K562 (cell line): ENCODE results near the gene MPC1. TPM values are rescaled to one million over a fixed set of nuclear protein-coding genes. Genes with fewer than 3 reads are reported as not detected.
A peak's percentile ranks its signal among the peaks of the same experiment; 100 is the strongest.

Experiments
- ATAC-seq: fragments of 200-7000 bp; cut with Tn5 transposase; 3 replicates; pipeline ENCODE4 v1.9.1; 2020; ENCODE audit warnings: moderate library complexity
- BruUV-seq: library from RNA; stranded (reverse); fragments of 400-500 nt; replicated peaks from 2 replicates; lab custom pipeline; 2021; lab: Mats Ljungman, UMichigan
- CTCF ChIA-PET: fragments of 300-600 bp; formaldehyde crosslinking; extraction: SDS; loops from one replicate; lab custom pipeline; 2021; ENCODE audit warnings: low intra/inter-chr PET ratio; lab: Yijun Ruan, JAX
- POLR2A ChIA-PET: fragments of 300-600, 350-650 bp; sonication (Branson Sonifier 250); formaldehyde crosslinking; extraction: SDS; loops from one replicate; lab custom pipeline; 2021; ENCODE audit warnings: antibody characterized with exemption, inconsistent platforms; lab: Yijun Ruan, JAX
- DNase-seq, 4 experiments: peaks; one replicate each; pipeline versions ENCODE4 v3.0.0 to v3.0.0-alpha.2; 2011 to 2018; ENCODE audit warnings: low spot score in 3 of 4, mixed read lengths in 3 of 4; ENCODE audit errors: extremely low read depth in 1 of 4
- FAIRE-seq: peaks from 2 replicates; lab custom pipeline; 2011; peaks lifted over from hg19 to GRCh38; lab: Jason Lieb, UNC
- H2AFZ ChIP-seq: 2 replicates; pipeline ENCODE4 v1.6.0; 2011; ENCODE audit warnings: low read depth, low read length, control low read depth, inconsistent platforms
- H3K27ac ChIP-seq: fragments of 200-600 bp; 3 replicates; pipeline ENCODE4 v1.8.0; 2011; ENCODE audit warnings: low read depth, mild to moderate bottlenecking, control low read depth, inconsistent platforms, low read length, moderate library complexity, mixed read lengths; ENCODE audit errors: extremely low read depth
- H3K27me3 ChIP-seq, 2 experiments: fragments of 300-600 bp in 1 of 2; 2 replicates in 1 of 2; 3 replicates in 1 of 2; pipeline versions ENCODE4 v1.6.0 to v1.8.0; 2011; ENCODE audit warnings: inconsistent platforms in 2 of 2, low read length in 2 of 2, mild to moderate bottlenecking in 1 of 2, mixed read lengths in 1 of 2, moderate library complexity in 1 of 2; ENCODE audit not compliant: control insufficient read depth in 2 of 2, insufficient read depth in 2 of 2
- H3K36me3 ChIP-seq: fragments of 300-600 bp; 3 replicates; pipeline ENCODE4 v1.8.0; 2011; ENCODE audit warnings: mild to moderate bottlenecking, low read length, inconsistent platforms; ENCODE audit not compliant: control insufficient read depth, insufficient read depth
- H3K4me1 ChIP-seq, 2 experiments: fragments of 200-600 bp in 1 of 2; replicated peaks in 1 of 2; 2 replicates in 1 of 2; 3 replicates in 1 of 2; pipeline versions ENCODE4 v1.5.1 to v1.8.0; 2011; ENCODE audit warnings: inconsistent platforms in 2 of 2, low read length in 2 of 2, mild to moderate bottlenecking in 1 of 2, mixed read lengths in 1 of 2, moderate library complexity in 1 of 2; ENCODE audit not compliant: control insufficient read depth in 2 of 2, insufficient read depth in 2 of 2
- H3K4me2 ChIP-seq: 2 replicates; pipeline ENCODE4 v1.6.1; 2011; ENCODE audit warnings: low read length, control low read depth, inconsistent platforms, mixed read lengths; ENCODE audit not compliant: insufficient read depth
- H3K4me3 ChIP-seq: fragments of 200-600 bp; sonication (generic), shearing (Covaris generic); 2 replicates; pipeline ENCODE4 v1.5.1; 2016; ENCODE audit warnings: control low read depth, inconsistent platforms
- H3K79me2 ChIP-seq: fragments of 200-600 bp; 3 replicates; pipeline ENCODE4 v1.8.0; 2011; ENCODE audit warnings: low read length, inconsistent platforms; ENCODE audit not compliant: control insufficient read depth, insufficient read depth
- H3K9ac ChIP-seq, 2 experiments: 2 replicates each; pipeline versions ENCODE4 v1.6.0 to v1.6.1; 2011; ENCODE audit warnings: low read depth in 2 of 2, low read length in 2 of 2, control low read depth in 1 of 2, inconsistent platforms in 1 of 2, mild to moderate bottlenecking in 1 of 2, mixed read lengths in 1 of 2; ENCODE audit not compliant: insufficient read depth in 1 of 2
- H3K9me1 ChIP-seq: one replicate; pipeline ENCODE4 v1.6.0; 2011; ENCODE audit warnings: inconsistent platforms, mild to moderate bottlenecking, low read length, moderate library complexity; ENCODE audit not compliant: control insufficient read depth, insufficient read depth
- H3K9me3 ChIP-seq: replicated peaks from 2 replicates; pipeline ENCODE4 v1.5.1; 2011; ENCODE audit warnings: low read depth, low read length, inconsistent platforms; ENCODE audit not compliant: control insufficient read depth, insufficient read depth
- H4K20me1 ChIP-seq: replicated peaks from 2 replicates; pipeline ENCODE4 v1.6.1; 2011; ENCODE audit warnings: low read length, inconsistent platforms, mixed read lengths; ENCODE audit not compliant: control insufficient read depth, insufficient read depth
- DNMT1 ChIP-seq: fragments of 450-650 bp; IDR thresholded peaks from 2 replicates; pipeline ENCODE4 v1.6.1; 2016; ENCODE audit warnings: antibody characterized with exemption, mild to moderate bottlenecking
- NUFIP1 ChIP-seq: fragments of 450-650 bp; IDR thresholded peaks from 2 replicates; pipeline ENCODE4 v1.6.1; 2018; ENCODE audit not compliant: partially characterized antibody
- RBM14 ChIP-seq: fragments of 200-400 bp; formaldehyde crosslinking; IDR thresholded peaks from 2 replicates; pipeline ENCODE4 v1.6.1; 2018; ENCODE audit warnings: low read depth, mild to moderate bottlenecking, low read length, moderate library complexity, borderline replicate concordance; ENCODE audit not compliant: insufficient read depth
- SOX6 ChIP-seq: fragments of 450-650 bp; IDR thresholded peaks from 2 replicates; pipeline ENCODE4 v1.6.1; 2014; ENCODE audit warnings: mild to moderate bottlenecking
- STAT5A ChIP-seq: IDR thresholded peaks from 2 replicates; pipeline ENCODE4 v1.6.1; 2012; ENCODE audit warnings: low read length, inconsistent platforms, borderline replicate concordance
- ZBTB40 ChIP-seq, 2 experiments: fragments of 450-650 bp in 1 of 2; sonication (generic) in 1 of 2; formaldehyde crosslinking in 1 of 2; IDR thresholded peaks; 2 replicates each; pipeline versions ENCODE4 v1.7.1 to v1.9.0; 2016 to 2022; ENCODE audit warnings: inconsistent platforms in 1 of 2, mild to moderate bottlenecking in 1 of 2, missing genetic modification reagents in 1 of 2
- ZFP30 ChIP-seq: fragments of 250-450 bp; sonication (Bioruptor Pico); IDR thresholded peaks from 2 replicates; pipeline ENCODE4 v1.8.0; 2022; ENCODE audit warnings: moderate library complexity, mild to moderate bottlenecking, inconsistent platforms, borderline replicate concordance
- ZNF316 ChIP-seq: fragments of 450-650 bp; IDR thresholded peaks from 2 replicates; pipeline ENCODE4 v1.6.1; 2016
- ZNF589 ChIP-seq: fragments of 200-800 bp; sonication (Bioruptor generic); IDR thresholded peaks from 2 replicates; pipeline ENCODE4 v1.6.1; 2016; ENCODE audit warnings: low read depth, missing genetic modification characterization, missing compliant biosample characterization
- WGBS: fragments of 100-300 bp; shearing (Covaris generic); methylation state at CpG from one replicate; pipeline ENCODE4 v1.1.6; 2016; ENCODE audit warnings: low coverage, mixed read lengths; ENCODE audit not compliant: insufficient coverage; ENCODE audit errors: missing lambda C conversion rate; 5-methylcytosine and 5-hydroxymethylcytosine counted together
- in situ Hi-C: fragments of 300-500 bp; cut with MboI; formaldehyde crosslinking; loops from 4 replicates; pipeline ENCODE4 v1.15.0; 2018; ENCODE audit warnings: inconsistent platforms, mixed read lengths
- intact Hi-C: fragments of 100-400 bp; cut with micrococcal nuclease; formaldehyde crosslinking; loops from 2 replicates; pipeline ENCODE4 v1.14.2; 2022
- polyA plus RNA-seq, 8 experiments: library from polyadenylated mRNA; depleted of rRNA in 4 of 8; stranded (reverse) in 5 of 8; unstranded in 3 of 8; fragments of >200 nt; fragmentation: Nextera tagmentation in 2 of 8; fragmentation: Illumina TruSeq in 1 of 8; extraction: Ambion mirVana in 2 of 8; extraction: Trizol in 1 of 8; gene quantifications; 2 replicates each; pipeline versions ENCODE4 v1.2.1 to v1.2.3, GENCODE V29; 2011 to 2014; ENCODE audit warnings: inconsistent platforms in 1 of 8, missing spikeins in 1 of 8
- total RNA-seq, 7 experiments: library from RNA; depleted of rRNA in 6 of 7; stranded (reverse); fragments of >200 nt in 6 of 7; fragmentation: Illumina TruSeq in 2 of 7; extraction: Trizol in 2 of 7; gene quantifications; 2 replicates each; pipeline versions ENCODE4 v1.2.1 to v1.2.3, GENCODE V29; 2011 to 2021; ENCODE audit warnings: low replicate concordance in 1 of 7
- TF ChIP-seq, protein P1 (sequence below), 2 experiments: fragments of 450-650 bp; IDR thresholded peaks; 2 replicates each; pipeline ENCODE4 v1.6.1; 2016
- TF ChIP-seq, protein P2 (sequence below): sonication (generic); formaldehyde crosslinking; IDR thresholded peaks from 2 replicates; pipeline ENCODE4 v1.8.0; 2022; ENCODE audit warnings: mild to moderate bottlenecking, missing genetic modification reagents

Gene MPC1
- total and polyA plus RNA-seq, 9 of the 15 experiments (the other 6 are each of a cell fraction or from before 2014, with no cell fraction given), result 78.6 to 185 (median 138) TPM

DNA sequence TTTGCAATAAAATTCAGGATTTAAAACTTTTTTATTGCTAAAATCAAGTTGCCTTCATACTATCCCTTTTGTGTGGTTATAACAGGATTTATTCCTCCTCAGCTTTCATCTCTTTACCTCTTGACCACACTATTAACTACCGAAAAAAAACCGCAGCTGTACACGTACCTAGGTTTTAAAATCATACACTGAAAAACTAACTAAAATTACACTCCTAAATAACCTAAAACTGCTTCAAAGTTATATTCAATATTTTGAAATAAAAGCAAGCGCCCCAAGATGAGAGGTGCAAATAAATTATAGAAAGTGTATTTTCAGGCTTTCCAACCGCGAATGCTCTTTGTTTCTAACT, 1.4 kb downstream of the MPC1 start:
- ATAC-seq, result no peak
- in situ Hi-C loops (no loop called here), intact Hi-C loops (loop anchor here (5.0 kb wide), 1 partner anchor 104 kb away; no protein-coding TSS in a partner anchor)
- H3K4me2 ChIP-seq, result peak overlapping the region; percentile 93
- CTCF ChIA-PET, result interaction anchor here (0.6 to 1.5 kb wide), 3 partner anchors 51 to 499 kb away, joined by 3 to 9 read pairs (median 3); no protein-coding TSS in a partner anchor
- 0% methylated on average over 6 of the region's 6 CpGs for WGBS
- peak overlapping the region; percentile 96 for H3K4me3 ChIP-seq
- peaks cover 3 to 20% of the 10 kb centered on the region in 2 experiments; a peak in 2 of 5 replicates for H3K4me1 ChIP-seq
- H2AFZ ChIP-seq, result peak overlapping the region; percentile 81
- no peaks in the 10 kb centered on the region for H3K27me3 ChIP-seq
- H3K36me3 ChIP-seq, result peaks cover 4% of the 10 kb centered on the region; the same call in 1 of the 3 replicates
- H3K27ac ChIP-seq, result peak overlapping the region; percentile 59; the same call in 2 of the 3 replicates
- no peaks in the 10 kb centered on the region for H3K9me1 ChIP-seq
- peaks cover 62% of the 10 kb centered on the region for H3K79me2 ChIP-seq
- DNase-seq, result no peak
- no peaks in the 10 kb centered on the region for H4K20me1 ChIP-seq
- BruUV-seq, result TSS peak; percentile 55
- peak overlapping the region; percentile 77 to 97; a peak in 3 of 4 replicates for H3K9ac ChIP-seq
- no peaks in the 10 kb centered on the region for H3K9me3 ChIP-seq
- POLR2A ChIA-PET, result interaction anchor here (0.8 to 1.5 kb wide), 7 partner anchors 10 to 100 kb away, joined by 3 to 6 read pairs (median 4); no protein-coding TSS in a partner anchor
- FAIRE-seq, result no peak
- TF ChIP-seq, protein P1, sequence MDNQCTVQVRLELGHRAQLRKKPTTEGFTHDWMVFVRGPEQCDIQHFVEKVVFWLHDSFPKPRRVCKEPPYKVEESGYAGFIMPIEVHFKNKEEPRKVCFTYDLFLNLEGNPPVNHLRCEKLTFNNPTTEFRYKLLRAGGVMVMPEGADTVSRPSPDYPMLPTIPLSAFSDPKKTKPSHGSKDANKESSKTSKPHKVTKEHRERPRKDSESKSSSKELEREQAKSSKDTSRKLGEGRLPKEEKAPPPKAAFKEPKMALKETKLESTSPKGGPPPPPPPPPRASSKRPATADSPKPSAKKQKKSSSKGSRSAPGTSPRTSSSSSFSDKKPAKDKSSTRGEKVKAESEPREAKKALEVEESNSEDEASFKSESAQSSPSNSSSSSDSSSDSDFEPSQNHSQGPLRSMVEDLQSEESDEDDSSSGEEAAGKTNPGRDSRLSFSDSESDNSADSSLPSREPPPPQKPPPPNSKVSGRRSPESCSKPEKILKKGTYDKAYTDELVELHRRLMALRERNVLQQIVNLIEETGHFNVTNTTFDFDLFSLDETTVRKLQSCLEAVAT (IDR thresholded peaks at IDR 0.05), result peak in 1 of 2 experiments; percentile 14; a peak in 1 of 4 replicates
- TF ChIP-seq ZNF316, result no peak
- TF ChIP-seq NUFIP1, result no peak
- TF ChIP-seq ZFP30, result no peak
- TF ChIP-seq, protein P2, sequence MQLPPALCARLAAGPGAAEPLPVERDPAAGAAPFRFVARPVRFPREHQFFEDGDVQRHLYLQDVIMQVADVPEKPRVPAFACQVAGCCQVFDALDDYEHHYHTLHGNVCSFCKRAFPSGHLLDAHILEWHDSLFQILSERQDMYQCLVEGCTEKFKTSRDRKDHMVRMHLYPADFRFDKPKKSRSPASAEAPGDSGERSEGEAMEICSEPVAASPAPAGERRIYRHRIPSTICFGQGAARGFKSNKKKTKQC (CRISPR knock-in tag), result no peak
- TF ChIP-seq STAT5A, result no peak
- TF ChIP-seq SOX6, result no peak
- peak; percentile 61 for TF ChIP-seq ZBTB40 (IDR thresholded peaks at IDR 0.05)
- no peak for TF ChIP-seq ZBTB40 (CRISPR knock-in tag; IDR thresholded peaks at IDR 0.05)
- no peak for TF ChIP-seq ZNF589 (CRISPR knock-in tag)
- TF ChIP-seq DNMT1, result no peak
- TF ChIP-seq RBM14, result no peak
